HepG2 (cell line): ENCODE results near the gene AMBRA1. TPM values are rescaled to one million over a fixed set of nuclear protein-coding genes. Genes with fewer than 3 reads are reported as not detected.

Experiments
- CEBPZ ChIP-seq: IDR thresholded peaks from 2 replicates; pipeline ENCODE4 v1.6.1; 2012; ENCODE audit warnings: low read length, improper control_type of control experiment
- GMEB2 ChIP-seq: IDR thresholded peaks from 2 replicates; pipeline ENCODE4 v1.6.1; 2016; ENCODE audit warnings: missing biosample characterization, missing genetic modification reagents, low read depth
- HNRNPK ChIP-seq: fragments of 200-400 bp; formaldehyde crosslinking; IDR thresholded peaks from 2 replicates; pipeline ENCODE4 v1.6.1; 2018; ENCODE audit warnings: low read length, low read depth, moderate library complexity, mild to moderate bottlenecking; ENCODE audit not compliant: poor library complexity, severe bottlenecking
- IRX3 ChIP-seq: sonication (generic); formaldehyde crosslinking; IDR thresholded peaks from 2 replicates; pipeline ENCODE4 v1.8.1; 2023; ENCODE audit warnings: mild to moderate bottlenecking, low read depth, missing genetic modification reagents, borderline replicate concordance
- LCORL ChIP-seq, 2 experiments: fragments of 450-650 bp in 1 of 2; sonication (generic) in 1 of 2; formaldehyde crosslinking in 1 of 2; IDR thresholded peaks; 2 replicates each; pipeline versions ENCODE4 v1.5.0 to v1.6.1; 2017 to 2020; ENCODE audit warnings: antibody characterized with exemption in 1 of 2, missing genetic modification reagents in 1 of 2
- MED13 ChIP-seq: sonication (generic); formaldehyde crosslinking; IDR thresholded peaks from 2 replicates; pipeline ENCODE4 v1.5.0; 2020; ENCODE audit warnings: missing genetic modification reagents
- NCOA5 ChIP-seq: sonication (generic); formaldehyde crosslinking; IDR thresholded peaks from 2 replicates; pipeline ENCODE4 v1.4.0; 2020; ENCODE audit warnings: missing genetic modification reagents
- NR2F2 ChIP-seq: IDR thresholded peaks from 2 replicates; pipeline ENCODE4 v1.6.1; 2012; ENCODE audit warnings: low read depth, inconsistent platforms, borderline replicate concordance
- RARA ChIP-seq: IDR thresholded peaks from 2 replicates; pipeline ENCODE4 v1.6.1; 2016; ENCODE audit warnings: missing genetic modification reagents, missing compliant biosample characterization
- ZNF121 ChIP-seq: sonication (generic); formaldehyde crosslinking; IDR thresholded peaks from 2 replicates; pipeline ENCODE4 v1.5.0; 2020; ENCODE audit warnings: mild to moderate bottlenecking, missing genetic modification reagents
- ZNF3 ChIP-seq: IDR thresholded peaks from 2 replicates; pipeline ENCODE4 v1.7.0; 2017; ENCODE audit warnings: inconsistent platforms
- polyA plus RNA-seq, 8 experiments: library from polyadenylated mRNA; depleted of rRNA in 3 of 8; stranded (reverse) in 7 of 8; unstranded in 1 of 8; fragments of >200 nt; fragmentation: Illumina TruSeq in 4 of 8; extraction: Trizol in 4 of 8; gene quantifications; 2 replicates each; pipeline versions ENCODE4 v1.2.1 to v1.2.3, GENCODE V29; 2011 to 2016; ENCODE audit warnings: low read depth in 4 of 8, missing spikeins in 1 of 8, mixed read lengths in 1 of 8; ENCODE audit not compliant: insufficient read depth in 1 of 8
- total RNA-seq, 5 experiments: library from RNA; depleted of rRNA; stranded (reverse); fragments of >200 nt; fragmentation: Illumina TruSeq; extraction: Trizol; gene quantifications; 2 replicates each; pipeline ENCODE4 v1.2.3, GENCODE V29; 2016; ENCODE audit warnings: low read depth in 1 of 5
- TF ChIP-seq, protein P1 (sequence below): sonication (generic); formaldehyde crosslinking; conservative IDR thresholded peaks from 2 replicates; pipeline ENCODE4 v1.4.0; 2020; ENCODE audit warnings: mild to moderate bottlenecking, missing genetic modification reagents, moderate library complexity

Gene AMBRA1
- total and polyA plus RNA-seq, 2 of the 13 experiments (the other 11 are each of a cell fraction or from before 2014, with no cell fraction given), result 15.7 to 26.0 TPM

- TF ChIP-seq IRX3 (CRISPR knock-in tag) (no peak), CEBPZ (no peak), RARA (no peak), LCORL (IDR thresholded peaks at IDR 0.05) (no peak), LCORL (CRISPR knock-in tag; IDR thresholded peaks at IDR 0.05) (0 out of 2 replicates have a peak, but pooled peaks have one; percentile 33), NR2F2 (no peak), MED13 (no peak), NCOA5 (CRISPR knock-in tag) (no peak), HNRNPK (no peak), ZNF3 (CRISPR knock-in tag) (no peak), ZNF121 (CRISPR knock-in tag) (no peak), GMEB2 (CRISPR knock-in tag) (no peak)
- TF ChIP-seq, protein P1, sequence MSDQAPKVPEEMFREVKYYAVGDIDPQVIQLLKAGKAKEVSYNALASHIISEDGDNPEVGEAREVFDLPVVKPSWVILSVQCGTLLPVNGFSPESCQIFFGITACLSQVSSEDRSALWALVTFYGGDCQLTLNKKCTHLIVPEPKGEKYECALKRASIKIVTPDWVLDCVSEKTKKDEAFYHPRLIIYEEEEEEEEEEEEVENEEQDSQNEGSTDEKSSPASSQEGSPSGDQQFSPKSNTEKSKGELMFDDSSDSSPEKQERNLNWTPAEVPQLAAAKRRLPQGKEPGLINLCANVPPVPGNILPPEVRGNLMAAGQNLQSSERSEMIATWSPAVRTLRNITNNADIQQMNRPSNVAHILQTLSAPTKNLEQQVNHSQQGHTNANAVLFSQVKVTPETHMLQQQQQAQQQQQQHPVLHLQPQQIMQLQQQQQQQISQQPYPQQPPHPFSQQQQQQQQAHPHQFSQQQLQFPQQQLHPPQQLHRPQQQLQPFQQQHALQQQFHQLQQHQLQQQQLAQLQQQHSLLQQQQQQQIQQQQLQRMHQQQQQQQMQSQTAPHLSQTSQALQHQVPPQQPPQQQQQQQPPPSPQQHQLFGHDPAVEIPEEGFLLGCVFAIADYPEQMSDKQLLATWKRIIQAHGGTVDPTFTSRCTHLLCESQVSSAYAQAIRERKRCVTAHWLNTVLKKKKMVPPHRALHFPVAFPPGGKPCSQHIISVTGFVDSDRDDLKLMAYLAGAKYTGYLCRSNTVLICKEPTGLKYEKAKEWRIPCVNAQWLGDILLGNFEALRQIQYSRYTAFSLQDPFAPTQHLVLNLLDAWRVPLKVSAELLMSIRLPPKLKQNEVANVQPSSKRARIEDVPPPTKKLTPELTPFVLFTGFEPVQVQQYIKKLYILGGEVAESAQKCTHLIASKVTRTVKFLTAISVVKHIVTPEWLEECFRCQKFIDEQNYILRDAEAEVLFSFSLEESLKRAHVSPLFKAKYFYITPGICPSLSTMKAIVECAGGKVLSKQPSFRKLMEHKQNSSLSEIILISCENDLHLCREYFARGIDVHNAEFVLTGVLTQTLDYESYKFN, result 0 out of 2 replicates have a peak, but pooled peaks have one; percentile 12
Measured at GRCh38 chr11:46452918-46453517, 140.8 kb downstream of the AMBRA1 start (continued).
